NCI-H226 (cell line): Measurements from ENCODE around the gene KIRREL1.

Source experiments
- DNase-seq: peaks from one replicate; pipeline ENCODE4 v3.0.0-alpha.2; 2015

The KIRREL1 gene

GRCh38 chr1:158007667-158008386 lies 14.4 kb downstream of the KIRREL1 start:
- no peak for DNase-seq

- no peak for DNase-seq
Measured at GRCh38 chr1:158008630-158009029, 15.2 kb downstream of the KIRREL1 start.

- no peak for DNase-seq
Measured at GRCh38 chr1:158011714-158012113, 18.3 kb downstream of the KIRREL1 start.

GRCh38 chr1:158013840-158014730 lies 20.6 kb downstream of the KIRREL1 start:
- DNase-seq = no peak

GRCh38 chr1:158014731-158015320 lies 21.4 kb downstream of the KIRREL1 start:
- DNase-seq = no peak

GRCh38 chr1:158016651-158017335 lies 23.3 kb downstream of the KIRREL1 start:
- no peak for DNase-seq

- no peak for DNase-seq
Measured at GRCh38 chr1:158017800-158018595, 24.6 kb downstream of the KIRREL1 start.

GRCh38 chr1:158019171-158019868 lies 25.9 kb downstream of the KIRREL1 start:
- peak; percentile 97 for DNase-seq

GRCh38 chr1:158020259-158020885 lies 26.9 kb downstream of the KIRREL1 start:
- no peak for DNase-seq

- no peak for DNase-seq
Measured at GRCh38 chr1:158020886-158021620, 27.6 kb downstream of the KIRREL1 start.

GRCh38 chr1:158021721-158022120 lies 28.3 kb downstream of the KIRREL1 start:
- no peak for DNase-seq

- DNase-seq = no peak
Measured at GRCh38 chr1:158022554-158023312, 29.3 kb downstream of the KIRREL1 start.

- no peak for DNase-seq
Measured at GRCh38 chr1:158024737-158025136, 31.3 kb downstream of the KIRREL1 start.

GRCh38 chr1:158025576-158026230 lies 32.3 kb downstream of the KIRREL1 start:
- DNase-seq = no peak

- no peak for DNase-seq
Measured at GRCh38 chr1:158026651-158027050, 33.2 kb downstream of the KIRREL1 start.

GRCh38 chr1:158027508-158027907 lies 34.1 kb downstream of the KIRREL1 start:
- no peak for DNase-seq

GRCh38 chr1:158028969-158029368 lies 35.5 kb downstream of the KIRREL1 start:
- peak; percentile 55 for DNase-seq

- no peak for DNase-seq
Measured at GRCh38 chr1:158035014-158035413, 41.6 kb downstream of the KIRREL1 start.
